Globus pallidus (tissue), 1 donor: Measurements from ENCODE around the gene SLC28A2.
A peak's percentile ranks its signal among the peaks of the same experiment; 100 is the strongest.
"Not testable (repeated sequence)": the region's sequence is repeated elsewhere in the genome, so short reads cannot be mapped to it uniquely, and the experiment has no call there.

Experiments
- DNase-seq: peaks from one replicate; pipeline ENCODE4 v3.0.0-alpha.2; 2015; ENCODE audit warnings: low spot score

The SLC28A2 gene, protein sequence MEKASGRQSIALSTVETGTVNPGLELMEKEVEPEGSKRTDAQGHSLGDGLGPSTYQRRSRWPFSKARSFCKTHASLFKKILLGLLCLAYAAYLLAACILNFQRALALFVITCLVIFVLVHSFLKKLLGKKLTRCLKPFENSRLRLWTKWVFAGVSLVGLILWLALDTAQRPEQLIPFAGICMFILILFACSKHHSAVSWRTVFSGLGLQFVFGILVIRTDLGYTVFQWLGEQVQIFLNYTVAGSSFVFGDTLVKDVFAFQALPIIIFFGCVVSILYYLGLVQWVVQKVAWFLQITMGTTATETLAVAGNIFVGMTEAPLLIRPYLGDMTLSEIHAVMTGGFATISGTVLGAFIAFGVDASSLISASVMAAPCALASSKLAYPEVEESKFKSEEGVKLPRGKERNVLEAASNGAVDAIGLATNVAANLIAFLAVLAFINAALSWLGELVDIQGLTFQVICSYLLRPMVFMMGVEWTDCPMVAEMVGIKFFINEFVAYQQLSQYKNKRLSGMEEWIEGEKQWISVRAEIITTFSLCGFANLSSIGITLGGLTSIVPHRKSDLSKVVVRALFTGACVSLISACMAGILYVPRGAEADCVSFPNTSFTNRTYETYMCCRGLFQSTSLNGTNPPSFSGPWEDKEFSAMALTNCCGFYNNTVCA

DNA sequence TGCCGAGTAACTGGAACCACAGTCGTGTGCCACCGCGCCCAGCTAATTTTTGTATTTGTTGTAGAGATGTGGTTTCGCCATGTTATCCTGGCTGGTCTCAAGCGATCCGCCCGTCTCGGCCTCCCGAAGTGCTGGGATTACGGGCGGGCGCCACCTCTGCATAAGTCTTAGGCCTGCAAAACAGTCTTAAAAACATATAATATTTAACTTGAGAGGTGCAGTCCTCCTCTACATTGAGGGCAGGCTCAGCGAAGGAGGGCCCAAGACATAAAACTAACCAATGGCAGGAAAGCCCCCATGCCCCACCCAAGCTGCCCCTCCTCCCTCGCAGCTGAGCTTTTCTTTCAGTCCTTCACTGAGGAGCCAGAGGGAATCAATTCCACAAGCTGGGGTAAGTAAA, at the start of gene SLC28A2:
Gene SLC28A2 (plus strand): TSS at position 347 of the 400 bp plus-strand sequence. CDS start 982 bp downstream, outside the sequence.
- no peak for DNase-seq

DNA sequence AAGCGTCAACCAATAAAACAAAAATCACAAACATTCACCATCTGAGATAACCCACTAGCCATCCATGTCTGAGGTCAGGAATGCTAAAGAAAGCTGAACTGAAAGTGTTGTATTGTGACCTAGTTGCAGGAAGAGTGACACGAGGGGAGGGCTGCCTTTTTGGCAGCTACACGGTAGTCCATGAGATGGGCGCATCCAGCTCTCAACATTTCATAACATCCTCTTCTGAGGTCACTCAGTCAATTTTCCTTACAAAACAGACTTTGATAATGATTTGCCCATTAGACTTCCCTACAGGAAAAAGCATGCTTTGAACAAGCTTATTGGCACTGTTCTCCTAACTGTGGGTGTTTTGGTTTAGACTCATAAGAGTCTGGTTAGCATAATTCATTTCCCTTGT, 48.9 kb upstream of the SLC28A2 start:
- DNase-seq: no peak

DNA sequence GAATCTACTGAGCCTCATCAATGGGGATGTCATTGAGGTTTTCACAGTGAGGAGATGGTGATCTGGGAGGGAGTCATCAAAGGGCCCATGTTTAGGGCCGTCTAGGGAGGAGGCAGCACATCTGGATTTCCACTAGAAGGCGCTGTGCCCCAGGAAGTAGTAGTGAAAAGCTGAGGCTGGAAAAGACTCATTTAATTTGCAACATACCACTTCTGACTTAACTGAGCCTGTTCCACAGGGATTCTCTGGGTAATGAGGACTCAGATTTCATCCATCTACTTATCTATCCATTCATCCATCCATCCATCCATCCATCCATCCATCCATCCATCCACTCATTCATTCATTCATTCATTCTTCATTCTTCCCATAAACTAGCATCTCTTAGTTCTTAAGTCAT, 46.8 kb upstream of the SLC28A2 start:
- DNase-seq: peak; percentile 73

DNA sequence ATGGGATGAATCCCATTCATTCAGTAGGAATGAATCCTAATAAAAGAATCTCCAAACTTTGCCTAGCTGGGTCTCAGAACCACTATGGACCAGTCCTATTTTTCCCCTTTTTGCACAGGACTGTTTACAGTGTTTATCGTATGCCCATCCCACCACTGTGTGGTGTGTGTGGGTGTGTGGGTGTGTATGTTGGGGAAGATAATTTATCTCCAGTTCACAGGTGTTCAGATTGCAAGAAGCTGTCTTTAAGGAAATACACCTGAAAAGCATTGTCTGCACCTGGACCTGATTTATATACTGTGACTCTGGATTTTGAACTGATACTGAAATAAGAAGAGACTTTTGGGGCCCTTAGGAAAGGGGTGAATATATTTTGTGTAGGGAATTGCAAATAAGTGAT, 39.5 kb upstream of the SLC28A2 start:
- DNase-seq: no peak

DNA sequence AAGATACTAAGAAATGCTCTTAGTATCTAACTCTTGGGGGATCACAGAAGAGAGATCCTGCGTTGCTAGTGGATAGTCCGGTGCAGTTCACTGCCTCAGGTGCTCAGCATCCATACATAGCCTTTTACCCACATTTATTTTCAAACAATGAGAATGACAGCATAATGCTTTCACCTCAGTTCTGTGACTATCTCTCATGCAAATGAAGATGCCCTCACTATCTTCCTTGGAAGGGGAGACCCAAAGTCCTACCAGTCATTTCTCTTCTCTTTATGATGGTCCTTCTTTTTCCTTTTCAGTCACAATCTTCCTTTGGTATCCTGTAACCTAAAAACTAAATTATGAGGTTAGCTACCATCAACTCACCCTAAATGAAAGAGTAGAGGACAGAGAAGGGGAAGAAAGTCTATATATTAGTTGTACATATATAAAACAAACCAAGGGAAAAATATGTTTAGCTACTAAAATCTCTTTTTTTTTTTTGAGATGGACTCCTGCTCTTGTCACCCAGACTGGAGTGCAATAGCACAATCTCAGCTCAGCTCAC, 30.9 kb upstream of the SLC28A2 start:
- DNase-seq: no peak

DNA sequence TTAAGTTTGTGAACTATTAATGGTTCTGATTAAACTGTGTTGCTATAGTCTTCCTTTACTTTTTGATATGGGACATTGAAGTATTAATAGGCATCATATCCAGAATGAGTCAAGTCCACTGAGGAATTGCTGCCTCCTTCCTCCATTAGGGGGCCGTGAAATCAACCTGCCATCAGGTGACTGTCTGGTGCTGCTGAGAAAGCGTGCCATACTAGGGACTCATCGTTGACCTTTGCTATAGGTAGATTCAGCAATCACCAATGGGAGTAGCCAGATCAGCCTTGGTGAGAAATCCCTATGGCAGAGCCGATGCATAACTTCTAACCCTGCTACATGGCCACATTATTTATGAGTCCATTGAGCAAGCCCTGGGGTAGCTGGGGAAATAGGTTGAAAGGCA, 30.1 kb upstream of the SLC28A2 start:
- DNase-seq: no peak

DNA sequence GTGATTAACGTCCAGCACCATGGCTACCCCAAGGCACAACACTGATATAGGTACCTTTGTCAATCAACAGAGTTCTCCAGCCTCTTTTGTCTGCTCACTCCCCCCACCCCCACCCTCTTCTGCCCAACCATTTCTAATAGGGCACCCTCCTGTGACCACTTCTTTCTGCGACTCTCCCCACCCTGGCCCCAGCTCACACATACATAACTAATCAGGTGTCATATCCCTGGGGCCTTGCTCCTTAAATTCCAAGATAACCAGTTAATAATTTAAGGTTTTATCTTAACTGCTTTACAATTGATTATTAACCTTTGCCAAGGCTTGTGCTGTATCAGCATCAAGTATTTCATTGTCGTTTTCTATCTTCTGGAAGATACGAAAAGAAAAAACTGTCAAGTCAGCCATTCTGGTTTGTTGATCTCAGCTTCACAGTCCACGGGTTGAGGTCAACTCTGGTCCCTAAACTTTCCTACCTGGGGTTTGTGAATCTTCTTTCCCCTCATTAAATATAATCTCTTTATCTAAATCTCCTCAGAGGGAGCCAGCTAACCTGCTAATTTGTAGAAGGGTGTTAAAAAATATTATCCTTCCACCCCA, 27.3 kb upstream of the SLC28A2 start:
- DNase-seq: no peak

DNA sequence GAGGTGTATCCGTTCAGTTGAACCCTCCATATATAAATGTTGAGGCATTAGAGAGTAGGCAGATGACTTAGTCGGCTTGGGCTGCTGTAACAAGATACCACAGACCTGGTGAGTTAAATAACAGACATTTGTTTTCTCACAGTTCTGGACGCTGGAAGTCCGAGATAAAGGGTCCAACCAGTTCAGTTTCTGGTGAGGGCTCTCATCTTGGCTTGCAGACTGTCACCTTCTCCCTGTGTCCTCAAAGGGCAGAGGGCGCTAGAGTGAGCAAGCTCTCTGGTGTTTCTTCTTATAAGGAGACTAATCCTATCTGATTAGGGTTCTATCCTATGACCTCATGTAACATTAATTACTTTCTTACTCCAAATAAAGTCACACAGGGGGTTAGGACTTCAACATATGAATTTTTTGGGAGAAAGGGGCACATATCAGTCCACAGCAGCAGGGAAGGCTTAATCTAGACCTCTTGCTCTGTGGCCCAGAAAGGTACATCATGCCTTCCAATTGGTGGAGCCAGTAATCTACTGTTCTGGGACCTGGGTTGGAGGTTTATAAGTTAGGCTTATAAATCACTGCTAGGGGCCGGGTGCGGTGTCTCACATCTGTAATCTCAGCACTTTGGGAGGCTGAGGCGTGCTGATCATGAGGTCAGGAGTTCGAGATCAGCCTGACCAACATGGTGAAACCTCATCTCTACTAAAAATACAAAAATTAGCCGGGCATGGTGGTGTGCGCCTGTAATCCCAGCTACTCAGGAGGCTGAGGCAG, 26.3 kb upstream of the SLC28A2 start:
- DNase-seq: no peak

DNA sequence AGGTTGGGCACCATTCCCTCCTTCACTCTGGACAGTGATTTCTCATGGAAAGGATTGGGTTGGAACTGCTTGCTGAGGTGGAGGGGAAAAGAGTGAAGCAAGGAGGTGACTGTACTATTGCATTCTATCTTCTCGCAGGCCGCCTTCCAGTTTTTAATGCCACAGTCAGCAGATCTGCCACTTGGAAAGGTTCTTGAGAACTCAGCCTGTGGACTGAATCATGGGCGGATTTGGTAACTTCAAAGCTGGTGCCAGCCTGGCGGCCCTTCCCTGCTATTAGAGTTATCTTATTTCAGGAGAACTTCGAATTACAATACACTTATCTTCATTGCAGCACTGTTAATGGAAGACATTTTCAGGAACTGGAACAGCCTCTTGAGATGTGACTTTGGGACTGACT, 23.1 kb upstream of the SLC28A2 start:
- no peak for DNase-seq

DNA sequence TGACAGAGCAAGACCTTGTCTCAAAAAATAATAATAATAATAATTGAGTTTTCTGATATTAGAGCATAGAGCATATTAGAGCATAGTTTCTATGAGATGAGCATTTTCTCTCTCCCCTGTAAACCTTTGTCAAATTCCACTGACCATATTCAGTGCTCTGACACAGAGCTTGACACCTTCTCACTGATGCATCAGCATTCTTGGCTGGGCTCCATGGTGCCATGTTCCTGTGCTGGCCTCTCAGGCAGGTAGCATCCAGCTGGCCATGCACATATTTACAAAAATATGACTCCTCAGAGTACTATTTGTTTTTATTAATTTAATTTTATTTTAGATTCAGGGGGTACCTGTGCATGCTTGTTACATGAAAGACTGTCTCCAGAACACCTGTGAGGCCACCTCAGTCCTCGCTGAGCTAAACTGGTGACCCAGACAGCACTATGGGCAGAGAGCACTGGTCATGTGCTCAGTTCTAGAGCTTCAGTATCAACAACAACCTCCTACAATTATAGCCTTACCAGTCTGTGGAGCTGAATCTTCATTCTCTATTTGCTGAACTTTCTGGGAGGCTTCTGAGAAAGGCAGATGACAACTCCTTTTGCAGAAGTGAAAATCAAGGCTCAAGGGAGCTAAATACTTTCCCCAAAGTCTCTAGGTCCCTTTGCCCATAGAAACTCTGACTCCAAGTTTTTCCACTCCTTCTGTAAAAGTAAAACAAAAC, 21.6 kb upstream of the SLC28A2 start:
- no peak for DNase-seq

DNA sequence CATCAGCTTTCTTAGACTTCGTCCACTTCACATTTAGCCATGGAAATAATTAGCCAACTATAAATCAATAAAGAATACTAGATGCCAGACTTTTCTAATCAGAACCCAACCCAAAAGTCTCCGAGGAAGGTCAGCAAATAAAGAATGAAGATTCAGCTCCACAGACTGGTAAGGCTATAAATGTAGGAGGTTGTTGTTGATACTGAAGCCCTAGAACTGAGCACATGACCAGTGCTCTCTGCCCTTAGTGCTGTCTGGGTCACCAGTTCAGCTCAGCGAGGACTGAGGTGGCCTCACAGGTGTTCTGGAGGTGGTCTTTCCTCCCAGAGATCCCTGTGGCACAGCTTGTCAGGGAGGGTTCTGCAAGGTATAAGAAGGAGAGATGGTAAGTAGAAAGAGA, 20.9 kb upstream of the SLC28A2 start:
- DNase-seq: no peak

DNA sequence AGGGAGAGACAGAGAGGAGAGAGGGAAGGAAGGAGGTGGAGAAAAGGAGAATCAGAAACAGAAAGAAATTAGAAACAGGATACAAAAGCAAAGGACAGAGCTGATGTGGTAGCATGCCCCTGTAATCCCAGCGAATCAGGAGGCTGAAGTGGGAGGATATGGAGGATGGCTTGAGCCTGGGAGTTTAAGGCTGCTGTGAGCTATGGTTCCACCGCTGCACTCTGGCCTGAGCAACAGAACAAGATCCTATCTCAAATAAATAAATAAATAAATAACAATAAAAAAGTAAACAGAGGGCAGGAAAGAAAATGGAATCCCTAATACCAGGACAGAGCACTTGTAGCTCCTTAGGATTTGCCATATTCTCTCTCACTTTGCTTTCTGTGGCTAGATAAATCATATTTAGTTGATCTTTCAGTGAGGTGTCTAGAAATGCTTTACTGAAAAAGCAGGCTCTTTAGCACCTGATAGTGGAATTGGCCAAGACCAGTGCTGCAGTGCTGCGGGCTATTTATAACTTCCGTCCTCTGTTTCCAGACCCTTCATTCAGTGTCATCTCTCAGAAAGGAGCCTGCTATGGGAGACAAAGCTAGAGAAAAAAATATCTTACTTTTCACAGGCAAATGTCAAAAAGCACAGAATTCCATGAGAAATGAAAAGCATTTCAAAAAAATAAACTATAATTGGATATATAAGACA, 20.0 kb upstream of the SLC28A2 start:
- no peak for DNase-seq

DNA sequence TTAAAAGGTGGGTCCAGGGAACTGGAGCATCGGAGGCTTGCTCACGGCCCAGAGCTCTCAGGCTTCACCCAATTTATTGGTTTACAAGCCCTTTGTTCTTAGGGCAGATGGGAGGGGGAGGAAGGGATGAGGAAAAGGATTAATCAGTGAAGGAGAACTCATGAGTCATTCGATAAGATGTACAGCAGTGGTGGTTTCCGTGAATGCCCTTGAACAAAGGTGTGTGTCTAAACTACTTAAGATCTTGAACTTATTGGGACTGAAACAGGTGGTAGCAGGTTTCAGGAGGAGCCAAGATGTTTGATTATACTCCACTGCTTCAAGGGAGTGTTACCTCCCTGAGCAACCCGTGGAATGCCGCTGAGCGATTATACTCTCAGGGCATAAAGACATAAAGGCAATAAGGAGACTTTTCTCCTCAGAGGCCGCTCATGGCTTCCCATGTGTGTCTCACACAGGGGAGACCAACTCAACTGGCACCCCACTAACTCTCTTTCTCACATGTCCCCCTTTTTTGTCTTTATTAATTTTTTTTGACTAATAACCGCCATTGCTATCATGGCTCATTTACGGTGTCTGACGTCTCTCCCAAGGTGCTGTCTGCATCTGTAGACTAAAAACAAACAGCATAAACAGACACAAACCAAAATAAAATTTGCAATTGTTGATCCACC, 17.3 kb upstream of the SLC28A2 start:
- DNase-seq: no peak

DNA sequence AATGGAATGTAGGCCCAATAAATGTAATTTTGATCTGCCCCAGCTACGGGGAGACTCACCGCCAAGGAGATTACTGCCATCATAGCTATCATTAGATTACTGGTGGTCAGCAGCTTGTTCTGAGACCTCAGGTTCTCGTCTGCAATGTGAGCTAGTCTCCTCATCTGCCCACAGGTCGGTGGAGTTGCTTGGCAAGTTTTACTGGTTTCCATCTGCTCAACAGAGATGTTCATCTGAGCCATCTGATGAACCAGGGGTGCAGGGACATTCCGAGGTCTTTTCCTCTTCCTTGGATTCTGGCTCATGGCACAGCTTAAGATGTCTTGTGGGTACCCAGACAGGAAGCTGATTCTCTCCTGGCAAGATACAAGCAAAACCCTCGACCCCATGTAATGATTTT, 15.2 kb upstream of the SLC28A2 start:
- DNase-seq: not testable (repeated sequence)

DNA sequence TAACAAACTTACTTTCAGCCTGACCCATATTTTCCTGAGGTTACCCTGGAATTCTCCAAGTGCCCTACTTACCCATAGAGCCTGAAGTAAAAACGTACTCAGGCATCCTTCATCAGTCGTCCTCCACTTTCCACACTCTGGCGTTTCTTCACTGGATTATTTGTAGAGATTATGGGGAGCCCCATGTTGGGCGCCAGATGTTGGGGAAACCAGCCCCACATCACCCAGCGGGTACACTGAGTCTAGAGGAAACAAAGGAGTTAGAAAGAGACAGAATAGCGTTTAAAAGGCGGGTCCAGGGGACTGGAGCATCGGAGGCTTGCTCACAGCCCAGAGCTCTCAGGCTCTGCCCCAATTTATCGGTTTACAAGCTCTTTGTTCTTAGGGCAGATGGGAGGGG, 9.7 kb upstream of the SLC28A2 start:
- no peak for DNase-seq

DNA sequence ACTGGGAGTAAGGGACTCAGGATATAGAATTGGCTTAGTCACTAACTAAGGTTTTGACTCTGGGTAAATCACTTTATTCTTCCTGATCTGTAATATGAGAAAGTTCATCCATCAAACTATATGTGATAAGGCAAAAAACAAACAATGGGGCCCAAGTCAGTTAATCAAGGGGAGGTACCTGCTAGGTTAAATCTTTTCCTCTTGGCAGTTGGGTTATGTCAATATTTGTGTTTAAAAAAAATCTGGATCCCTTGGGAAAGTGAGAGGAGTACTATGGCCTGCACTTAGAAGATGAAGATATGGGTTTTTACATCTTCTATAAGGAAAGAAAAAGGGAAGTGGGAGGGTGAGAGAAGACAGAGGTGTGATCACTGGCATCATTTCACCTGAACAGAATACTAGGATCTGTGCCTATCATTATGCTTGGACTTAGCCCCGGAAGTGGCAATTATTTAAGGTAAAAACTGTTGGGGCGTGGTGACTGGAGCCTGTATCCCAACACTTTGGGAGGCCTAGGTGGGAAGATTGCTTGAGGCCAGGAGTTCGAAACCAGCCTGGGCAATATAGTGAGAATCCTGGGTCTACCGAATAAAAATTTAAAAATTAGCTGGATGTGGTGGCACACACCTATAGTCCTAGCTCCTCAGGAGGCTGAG, 2.8 kb upstream of the SLC28A2 start:
- DNase-seq: no peak

DNA sequence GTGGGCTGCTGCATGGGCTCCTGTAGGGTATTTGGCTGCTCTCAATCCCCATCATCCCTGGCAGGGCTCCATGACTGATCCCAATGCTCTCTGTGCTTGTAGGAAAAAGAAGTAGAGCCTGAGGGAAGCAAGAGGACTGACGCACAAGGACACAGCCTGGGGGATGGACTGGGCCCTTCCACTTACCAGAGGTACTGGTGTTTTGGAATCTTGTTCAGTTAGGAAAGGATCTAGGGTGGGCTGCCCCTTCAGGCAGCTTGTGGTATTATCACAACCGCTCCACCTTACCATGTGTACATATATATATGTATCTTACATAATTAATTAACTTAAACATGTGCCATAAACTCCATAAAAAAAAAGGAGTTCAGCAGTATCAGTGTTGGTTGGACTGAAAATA, 1.3 kb downstream of the SLC28A2 start:
- no peak for DNase-seq

DNA sequence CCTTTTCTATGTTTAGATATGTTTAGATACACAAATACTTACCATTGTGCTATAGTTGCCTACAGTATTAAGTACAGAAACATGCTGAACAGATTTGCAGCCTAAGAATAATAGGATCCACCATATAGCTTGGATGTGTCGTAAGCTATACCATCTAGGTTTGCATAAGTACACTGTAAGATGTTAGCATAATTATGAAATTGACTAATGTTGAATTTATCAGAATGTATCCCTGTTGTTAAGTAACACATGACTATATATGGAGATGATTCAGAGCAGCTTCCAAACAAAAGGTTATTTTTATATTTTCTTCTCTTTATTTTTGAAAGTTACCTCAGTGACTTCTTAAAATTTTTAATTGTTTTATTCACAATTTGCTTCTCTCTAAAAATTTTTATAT, 2.4 kb downstream of the SLC28A2 start:
- DNase-seq: no peak

DNA sequence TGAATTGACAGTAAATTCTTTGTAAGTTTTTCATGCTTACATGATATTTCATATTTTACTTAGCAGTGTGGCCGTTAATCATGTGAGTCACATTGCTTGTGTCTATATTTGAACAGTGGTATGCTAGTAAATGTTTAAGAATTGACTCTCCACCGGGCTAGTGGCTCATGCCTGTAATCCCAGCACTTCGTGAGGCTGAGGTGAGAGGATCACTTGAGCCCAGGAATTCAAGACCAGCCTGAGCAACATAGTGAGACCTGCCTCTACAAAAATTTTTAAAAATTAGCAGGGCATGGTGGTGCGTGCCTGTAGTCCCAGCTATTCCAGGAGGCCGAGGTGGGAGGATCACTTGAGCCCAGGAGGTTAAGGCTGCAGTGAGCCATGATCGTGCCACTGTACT, 2.8 kb downstream of the SLC28A2 start:
- DNase-seq: not testable (repeated sequence)

DNA sequence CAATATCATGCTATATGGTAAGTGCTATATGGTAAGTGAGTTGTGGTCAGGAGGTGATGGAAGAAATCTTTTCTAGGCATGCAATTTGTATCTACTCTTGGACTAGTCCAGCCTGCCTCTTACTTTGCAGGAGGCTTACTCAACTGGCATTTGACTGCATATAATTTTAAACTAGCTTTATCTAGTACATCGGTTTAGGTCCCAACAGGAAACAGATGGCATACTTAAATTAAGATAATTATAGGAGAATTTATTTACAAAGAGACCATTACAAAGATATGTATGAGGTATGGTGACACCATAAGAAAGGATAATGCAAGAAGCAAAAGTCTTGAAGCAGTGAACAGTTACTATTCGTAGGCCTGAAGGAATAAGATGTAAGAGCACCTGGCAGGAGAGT, 7.8 kb downstream of the SLC28A2 start:
- DNase-seq: no peak
